GM12874 (cell line): ENCODE data around the gene PIAS4.

Experiments
- CTCF ChIP-seq: IDR thresholded peaks from 2 replicates; pipeline ENCODE4 v1.5.1; 2011; ENCODE audit warnings: low read depth, mild to moderate bottlenecking, control low read depth, low read length, moderate library complexity; ENCODE audit not compliant: insufficient read depth

The PIAS4 gene

GRCh38 chr19:4019578-4019977, 12.0 kb downstream of the PIAS4 start:
- TF ChIP-seq CTCF, result no peak

GRCh38 chr19:4023600-4024398, 16.3 kb downstream of the PIAS4 start:
- no peak for TF ChIP-seq CTCF

GRCh38 chr19:4025317-4025716, 17.8 kb downstream of the PIAS4 start:
- TF ChIP-seq CTCF, result no peak

GRCh38 chr19:4027146-4027545, 19.6 kb downstream of the PIAS4 start:
- no peak for TF ChIP-seq CTCF

GRCh38 chr19:4028334-4029246, 21.1 kb downstream of the PIAS4 start:
- TF ChIP-seq CTCF, result no peak

- no peak for TF ChIP-seq CTCF
These were observed 21.7 kb downstream of the PIAS4 start for GRCh38 chr19:4029247-4029614.

GRCh38 chr19:4030552-4030951, 23.0 kb downstream of the PIAS4 start:
- TF ChIP-seq CTCF, result no peak
